Stimulated activated CD8-positive, alpha-beta memory T cell treated with anti-CD3 and anti-CD28 coated beads, Interleukin-15, amount 100 ng/mL, for 48 hours (primary cell): ENCODE measurements around the gene NME8.

ENCODE experiments used
- DNase-seq, 2 donors: peaks; one replicate each; pipeline ENCODE4 v3.0.0-alpha.2; 2020; ENCODE audit warnings: low read depth in 2 of 2

Gene NME8

DNA sequence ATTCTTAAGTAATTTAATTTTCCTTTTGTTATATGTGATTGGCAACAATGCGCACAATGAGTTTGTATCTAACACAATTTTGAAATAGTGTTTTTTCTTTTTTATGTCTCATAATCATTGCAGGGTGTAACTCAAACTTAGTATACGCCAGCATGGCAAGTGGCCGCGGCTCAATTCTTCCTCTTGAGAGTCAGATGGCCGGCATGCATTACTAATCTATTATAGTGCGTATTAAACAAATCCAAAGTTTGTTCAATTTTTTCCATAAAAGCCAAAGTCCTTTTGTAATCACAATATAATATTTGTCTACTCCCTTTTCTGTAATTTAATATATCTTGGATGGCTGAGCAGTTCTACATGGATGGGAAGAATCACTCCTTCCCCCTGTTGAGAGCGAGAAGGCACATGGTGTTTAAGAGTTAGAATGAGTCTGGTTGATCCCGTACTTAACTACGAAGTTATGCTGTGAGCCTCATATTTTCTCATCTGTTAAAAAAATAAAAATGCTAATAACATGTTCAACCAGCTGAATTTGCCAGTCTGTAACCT, 84.7 kb downstream of the NME8 start:
- DNase-seq, result no peak

DNA sequence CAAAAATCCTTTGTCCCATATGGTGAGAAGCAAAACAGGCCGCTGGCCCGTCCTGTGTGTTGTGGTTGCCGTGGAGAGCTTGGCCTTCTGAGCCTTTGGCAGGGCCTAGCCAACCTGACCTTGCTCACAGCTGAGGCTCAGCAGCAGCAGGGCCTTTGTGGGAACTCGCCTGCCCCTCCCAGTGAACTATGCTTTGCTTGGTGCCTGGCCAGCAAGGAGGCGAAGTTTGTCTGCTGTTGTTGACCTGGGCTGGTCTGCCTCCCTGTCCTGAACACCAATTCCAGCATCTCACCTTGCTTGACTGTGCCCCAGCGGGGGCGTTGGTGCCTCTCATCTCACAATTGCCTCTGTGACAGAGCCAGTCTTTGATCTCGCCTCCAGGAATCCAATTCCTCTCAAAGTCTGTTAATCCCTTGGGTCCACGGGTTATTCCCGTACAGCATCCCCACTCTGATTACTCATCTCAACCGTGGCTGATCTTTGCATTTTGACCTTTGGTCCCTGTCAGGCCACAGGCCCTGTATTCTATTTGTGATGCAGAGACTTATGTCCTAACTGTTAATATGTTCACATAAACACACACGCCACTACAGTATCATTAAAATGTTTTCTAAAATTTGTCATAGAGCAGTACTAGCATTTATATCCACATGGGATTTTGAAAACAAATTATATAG, 94.7 kb downstream of the NME8 start:
- no peak for DNase-seq

DNA sequence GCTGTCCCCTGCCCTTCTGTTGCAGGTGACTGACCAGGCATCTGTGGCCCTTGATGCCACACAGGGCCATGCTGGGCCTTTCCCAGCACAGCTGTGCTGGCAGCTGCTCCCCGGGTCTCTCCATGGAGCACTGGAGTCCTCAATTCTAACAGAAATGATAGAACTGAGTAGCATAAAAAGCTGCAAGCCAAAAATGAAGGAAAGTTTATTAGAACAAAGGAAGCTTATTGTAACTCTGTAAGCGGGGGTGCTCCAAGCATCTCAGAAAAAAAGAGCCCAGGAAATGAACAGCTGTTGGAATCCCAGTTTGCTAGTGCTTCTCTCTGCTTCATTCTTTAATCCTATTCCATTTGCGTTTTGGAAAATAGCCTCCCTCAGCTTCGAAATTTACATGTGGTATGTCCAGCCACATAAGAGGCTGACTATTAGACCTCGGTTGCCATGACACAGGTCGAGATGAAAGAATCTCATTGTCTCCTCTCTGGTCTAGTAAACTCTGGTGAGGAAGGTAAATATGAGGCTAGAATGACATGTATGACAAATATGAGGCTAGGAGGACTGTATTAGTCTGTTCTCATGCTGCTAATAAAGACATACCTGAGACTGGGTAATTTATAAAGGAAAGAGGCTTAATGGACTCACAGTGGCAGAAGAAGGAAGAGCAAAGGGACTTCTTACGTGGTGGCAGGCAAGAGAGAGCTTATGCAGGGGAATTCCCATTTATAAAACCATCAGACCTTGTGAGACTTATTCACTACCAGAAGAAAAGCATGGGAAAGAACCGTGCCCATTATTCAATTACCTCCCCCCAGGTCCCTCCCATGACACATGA, 95.7 kb downstream of the NME8 start:
- DNase-seq, result no peak

DNA sequence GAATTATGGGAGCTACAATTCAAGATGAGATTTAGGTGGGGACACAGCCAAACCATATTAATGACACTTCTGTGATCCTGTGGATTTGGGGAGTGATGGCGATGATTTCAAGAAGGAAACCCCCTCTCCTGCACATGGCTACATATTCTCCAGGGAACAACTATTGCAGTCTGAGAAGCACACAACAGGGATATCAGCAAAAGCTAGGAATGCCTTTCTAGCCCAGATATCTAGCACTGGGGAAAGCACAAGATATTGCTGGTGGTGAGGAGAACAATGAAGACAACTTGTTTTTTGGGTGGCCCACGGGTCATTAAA, 96.3 kb downstream of the NME8 start:
- DNase-seq, result no peak

DNA sequence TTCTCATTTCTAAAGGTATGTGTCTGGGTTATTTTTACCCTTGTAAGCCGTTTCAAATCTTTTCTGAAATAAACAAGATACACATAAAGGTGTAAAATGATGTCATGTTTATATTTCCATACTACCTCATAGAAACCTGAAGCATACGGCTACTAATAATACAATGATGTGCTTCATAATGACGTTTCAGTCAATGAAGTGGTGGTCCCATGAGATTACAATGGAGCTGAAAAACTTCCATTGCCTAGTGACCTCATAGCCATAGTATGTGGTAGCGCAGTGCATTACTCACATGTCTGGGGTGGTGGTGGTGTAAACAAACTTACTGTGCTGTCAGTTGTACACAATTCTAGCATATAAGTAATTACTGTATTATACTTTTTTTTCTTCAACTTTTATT, 96.9 kb downstream of the NME8 start:
- no peak for DNase-seq

DNA sequence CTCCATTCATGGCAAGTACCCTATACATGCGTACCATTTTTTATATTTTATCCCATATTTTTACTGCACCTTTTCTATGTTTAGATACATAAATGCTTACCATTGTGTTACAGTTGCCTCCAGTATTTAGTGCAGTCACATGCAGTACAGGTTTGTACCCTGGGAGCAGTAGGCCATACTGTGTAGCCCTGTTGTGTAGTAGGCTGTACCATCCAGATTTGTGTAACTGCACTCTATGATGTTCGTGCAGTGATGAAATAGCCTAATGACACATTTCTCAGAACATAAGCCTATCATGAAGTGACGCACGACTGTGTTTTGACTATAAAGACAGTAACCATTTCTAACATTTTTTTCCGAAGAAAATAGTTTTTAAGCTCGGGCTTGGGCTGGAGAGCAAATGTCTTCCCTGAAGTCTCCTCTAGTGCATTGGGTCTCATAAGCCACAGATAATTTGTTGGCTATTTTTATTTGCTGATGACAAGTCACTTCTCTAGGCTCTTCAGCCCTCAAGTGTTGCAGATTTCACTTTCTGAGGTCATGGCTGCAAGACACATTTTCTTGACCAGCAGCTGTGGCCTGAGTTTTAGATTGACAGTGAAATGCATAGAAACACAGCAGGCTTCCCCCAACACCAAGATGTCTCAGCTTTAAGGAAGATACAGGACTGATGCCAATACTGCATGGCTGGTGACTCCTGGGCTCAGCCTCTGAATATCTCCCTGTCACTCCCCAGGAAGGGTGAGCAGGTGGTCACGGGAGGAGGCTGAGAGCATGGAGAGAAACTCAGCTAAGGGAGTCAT, 98.9 kb downstream of the NME8 start:
- no peak for DNase-seq

DNA sequence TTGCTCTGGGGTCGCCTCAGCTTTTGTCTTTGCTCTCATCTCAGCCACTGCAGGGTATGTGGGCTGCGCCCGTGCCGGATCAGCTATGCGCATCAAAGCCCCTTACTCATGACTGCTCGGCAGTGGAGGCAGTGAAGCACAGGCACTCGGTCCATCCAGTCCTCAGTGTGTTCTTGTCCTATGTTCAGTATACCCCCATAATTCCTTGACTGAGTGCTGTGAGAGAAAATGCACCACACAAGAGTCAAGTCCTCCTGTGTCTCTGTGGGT, 99.5 kb downstream of the NME8 start:
- DNase-seq, result no peak
